Measurements from ENCODE around the gene CARD11. TPM values are rescaled to one million over a fixed set of nuclear protein-coding genes. Genes with fewer than 3 reads are reported as not detected.

CARD11 gene
- total RNA-seq, 1 experiment from 2014 or later: 0.57 TPM

DNA sequence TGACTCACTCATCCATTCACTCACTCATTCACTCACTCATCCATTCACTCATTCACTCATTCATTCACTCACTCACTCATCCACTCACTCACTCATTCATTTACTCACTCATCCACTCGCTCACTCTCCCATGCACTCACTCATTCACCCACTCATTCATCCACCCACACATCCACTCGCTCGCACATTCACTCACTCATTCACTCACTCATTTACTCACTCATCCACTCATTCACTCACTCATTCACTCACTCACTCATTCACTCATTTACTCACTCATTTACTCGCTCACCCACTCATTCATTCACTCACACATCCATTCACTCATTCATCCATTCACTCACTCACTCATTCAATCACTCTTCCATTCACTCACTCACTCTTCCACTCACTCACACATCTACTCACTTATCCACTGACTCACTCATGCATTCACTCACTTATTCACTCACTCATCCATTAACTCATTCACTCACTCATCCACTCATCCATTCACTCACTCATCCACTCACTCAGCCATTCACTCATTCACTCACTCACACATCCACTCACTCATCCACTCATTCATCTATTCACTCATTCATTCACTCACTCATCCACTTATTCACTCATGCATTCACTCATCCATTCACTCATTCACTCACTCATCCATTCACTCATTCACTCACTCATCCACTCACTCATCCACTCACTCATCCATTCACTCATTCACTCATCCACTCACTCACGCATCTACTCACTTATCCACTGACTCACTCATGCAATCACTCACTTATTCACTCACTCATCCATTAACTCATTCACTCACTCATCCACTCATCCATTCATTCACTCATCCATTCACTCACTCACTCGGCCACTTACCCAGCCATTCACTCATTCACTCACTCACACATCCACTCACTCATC lies 74.0 kb downstream of the CARD11 start:
- no peak overlapping the region for H3K9ac ChIP-seq (ENCODE audit: low read length)
- ATAC-seq: no peak
- H3K4me2 ChIP-seq (ENCODE audit: low read length): no peak overlapping the region
- H3K9me3 ChIP-seq (ENCODE audit: control insufficient read depth in 1 of 2, insufficient read depth in 1 of 2, low read depth in 1 of 2, low read length in 2 of 2): 0 out of 4 replicates have a peak, but pooled peaks cover 0 to 4% of the 10 kb centered on the region in 2 experiments
- intact Hi-C loops (cut with micrococcal nuclease): no loop called here
- RAD21 ChIA-PET (ENCODE audit: low non-redundant PET in 1 of 2, low total read pairs in 2 of 2, uncharacterized antibody in 2 of 2, unreplicated experiment in 2 of 2): no interaction called here
- no peak overlapping the region for H2AFZ ChIP-seq (ENCODE audit: low read depth, low read length, poor library complexity, severe bottlenecking)
- H3K4me3 ChIP-seq (replicated peaks in 1 of 2; ENCODE audit: low read depth in 1 of 2, low read length in 2 of 2): no peak overlapping the region
- TF ChIP-seq EZH2 (IDR thresholded peaks at IDR 0.05): no peak
- no peak for TF ChIP-seq SRF (IDR thresholded peaks at IDR 0.05; ENCODE audit: low read depth)
- no peak for DNase-seq (ENCODE audit: low read depth, low spot score)
- H3K79me2 ChIP-seq (ENCODE audit: insufficient read depth, low read length): no peaks in the 10 kb centered on the region
- CTCF ChIA-PET: no interaction called here
- no peaks in the 10 kb centered on the region for H3K9me2 ChIP-seq (ENCODE audit: insufficient read depth)
- no peaks in the 10 kb centered on the region for H3K27me3 ChIP-seq (ENCODE audit: insufficient read depth, low read length)
- BruUV-seq (replicated peaks): no TSS peak
- H3K36me3 ChIP-seq (ENCODE audit: control insufficient read depth in 1 of 2, insufficient read depth in 2 of 2, low read length in 2 of 2): no peaks in the 10 kb centered on the region
- H4K20me1 ChIP-seq (ENCODE audit: insufficient read depth): no peaks in the 10 kb centered on the region
- POLR2A ChIA-PET: no interaction called here
- no peak overlapping the region for H3K27ac ChIP-seq (ENCODE audit: low read depth, low read length)
- H3K4me1 ChIP-seq (ENCODE audit: control insufficient read depth in 1 of 2, insufficient read depth in 2 of 2, low read length in 2 of 2): no peaks in the 10 kb centered on the region

DNA sequence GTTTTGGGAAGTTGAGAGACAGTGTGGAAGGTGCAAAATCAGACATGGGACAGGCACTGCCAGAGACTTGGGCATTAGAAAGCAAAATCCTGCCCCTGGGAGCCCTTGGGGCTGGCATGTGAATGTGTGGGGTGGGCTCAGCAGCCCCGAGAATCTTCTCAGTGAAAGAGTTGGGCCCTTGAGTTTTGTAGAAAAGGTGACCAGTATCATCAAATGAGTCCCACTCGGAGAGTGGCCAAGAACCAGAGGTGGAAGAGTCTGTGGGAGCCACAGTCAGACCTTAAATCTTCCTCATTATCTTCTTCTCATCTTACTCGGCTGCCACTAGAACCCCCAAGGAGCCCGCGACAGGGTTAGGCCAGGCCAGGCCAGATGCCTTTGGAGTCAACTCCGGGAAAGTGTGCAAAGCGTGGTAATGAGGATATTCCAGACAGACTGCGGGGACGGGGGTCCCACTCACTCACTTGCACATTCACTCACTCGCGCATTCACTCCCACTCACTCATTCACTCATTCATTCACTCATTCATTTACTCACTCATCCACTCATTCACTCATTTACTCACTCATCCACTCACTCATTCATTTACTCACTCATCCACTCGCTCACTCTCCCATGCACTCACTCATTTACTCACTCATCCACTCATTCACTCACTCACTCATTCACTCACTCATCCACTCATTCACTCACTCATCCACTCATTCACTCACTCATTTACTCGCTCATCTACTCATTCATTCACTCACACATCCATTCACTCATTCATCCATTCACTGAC lies 74.9 kb downstream of the CARD11 start:
- H3K9me3 ChIP-seq (ENCODE audit: control insufficient read depth in 1 of 2, insufficient read depth in 1 of 2, low read depth in 1 of 2, low read length in 2 of 2): 0 out of 4 replicates have a peak, but pooled peaks cover 0 to 4% of the 10 kb centered on the region in 2 experiments
- H2AFZ ChIP-seq (ENCODE audit: low read depth, low read length, poor library complexity, severe bottlenecking): no peak overlapping the region
- H3K9me2 ChIP-seq (ENCODE audit: insufficient read depth): no peaks in the 10 kb centered on the region
- no peak for TF ChIP-seq EZH2phosphoT487 (IDR thresholded peaks at IDR 0.05; ENCODE audit: borderline replicate concordance)
- TF ChIP-seq JUND (IDR thresholded peaks at IDR 0.05): no peak
- TF ChIP-seq TCF7L2 (IDR thresholded peaks at IDR 0.05; ENCODE audit: borderline replicate concordance, extremely low read depth, insufficient read depth, insufficient read length): no peak
- TF ChIP-seq, protein P1, sequence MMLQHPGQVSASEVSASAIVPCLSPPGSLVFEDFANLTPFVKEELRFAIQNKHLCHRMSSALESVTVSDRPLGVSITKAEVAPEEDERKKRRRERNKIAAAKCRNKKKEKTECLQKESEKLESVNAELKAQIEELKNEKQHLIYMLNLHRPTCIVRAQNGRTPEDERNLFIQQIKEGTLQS (IDR thresholded peaks at IDR 0.05): no peak
- TF ChIP-seq, protein P2, sequence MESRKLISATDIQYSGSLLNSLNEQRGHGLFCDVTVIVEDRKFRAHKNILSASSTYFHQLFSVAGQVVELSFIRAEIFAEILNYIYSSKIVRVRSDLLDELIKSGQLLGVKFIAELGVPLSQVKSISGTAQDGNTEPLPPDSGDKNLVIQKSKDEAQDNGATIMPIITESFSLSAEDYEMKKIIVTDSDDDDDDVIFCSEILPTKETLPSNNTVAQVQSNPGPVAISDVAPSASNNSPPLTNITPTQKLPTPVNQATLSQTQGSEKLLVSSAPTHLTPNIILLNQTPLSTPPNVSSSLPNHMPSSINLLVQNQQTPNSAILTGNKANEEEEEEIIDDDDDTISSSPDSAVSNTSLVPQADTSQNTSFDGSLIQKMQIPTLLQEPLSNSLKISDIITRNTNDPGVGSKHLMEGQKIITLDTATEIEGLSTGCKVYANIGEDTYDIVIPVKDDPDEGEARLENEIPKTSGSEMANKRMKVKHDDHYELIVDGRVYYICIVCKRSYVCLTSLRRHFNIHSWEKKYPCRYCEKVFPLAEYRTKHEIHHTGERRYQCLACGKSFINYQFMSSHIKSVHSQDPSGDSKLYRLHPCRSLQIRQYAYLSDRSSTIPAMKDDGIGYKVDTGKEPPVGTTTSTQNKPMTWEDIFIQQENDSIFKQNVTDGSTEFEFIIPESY (IDR thresholded peaks at IDR 0.05; ENCODE audit: extremely low read depth, insufficient replicate concordance, low read length): no peak
- TF ChIP-seq EGR1 (IDR thresholded peaks at IDR 0.05; ENCODE audit: low read depth): no peak
- no peak overlapping the region for H3K27ac ChIP-seq (ENCODE audit: low read depth, low read length)
- intact Hi-C loops (cut with micrococcal nuclease): no loop called here
- H3K9ac ChIP-seq (ENCODE audit: low read length): no peak overlapping the region
- H3K4me3 ChIP-seq (replicated peaks in 1 of 2; ENCODE audit: low read depth in 1 of 2, low read length in 2 of 2): no peak overlapping the region
- DNase-seq (ENCODE audit: low read depth, low spot score) (no peak), ATAC-seq (no peak)
- ChIA-PET CTCF (no interaction called here), RAD21 (ENCODE audit: low non-redundant PET in 1 of 2, low total read pairs in 2 of 2, uncharacterized antibody in 2 of 2, unreplicated experiment in 2 of 2) (no interaction called here), POLR2A (no interaction called here)
- H4K20me1 ChIP-seq (ENCODE audit: insufficient read depth): no peaks in the 10 kb centered on the region
- no peaks in the 10 kb centered on the region for H3K4me1 ChIP-seq (ENCODE audit: control insufficient read depth in 1 of 2, insufficient read depth in 2 of 2, low read length in 2 of 2)
- BruUV-seq (replicated peaks): no TSS peak
- no peaks in the 10 kb centered on the region for H3K79me2 ChIP-seq (ENCODE audit: insufficient read depth, low read length)
- H3K27me3 ChIP-seq (ENCODE audit: insufficient read depth, low read length): no peaks in the 10 kb centered on the region
- no peak overlapping the region for H3K4me2 ChIP-seq (ENCODE audit: low read length)
- H3K36me3 ChIP-seq (ENCODE audit: control insufficient read depth in 1 of 2, insufficient read depth in 2 of 2, low read length in 2 of 2): no peaks in the 10 kb centered on the region
